WTC11 (cell line): ENCODE data around the gene PRKCQ.

Experiments used
- CREB1 ChIP-seq: sonication (generic); formaldehyde crosslinking; IDR thresholded peaks from 2 replicates; pipeline ENCODE4 v1.8.0; 2023; ENCODE audit warnings: mild to moderate bottlenecking, missing genetic modification reagents
- CREM ChIP-seq: sonication (generic); formaldehyde crosslinking; IDR thresholded peaks from 2 replicates; pipeline ENCODE4 v1.8.1; 2022; ENCODE audit warnings: mild to moderate bottlenecking, missing genetic modification reagents, moderate library complexity
- CTCF ChIP-seq: fragments of 200-600 bp; IDR thresholded peaks from 2 replicates; pipeline ENCODE4 v1.8.0; 2022; ENCODE audit warnings: antibody characterized with exemption
- MLX ChIP-seq: sonication (generic); formaldehyde crosslinking; IDR thresholded peaks from 2 replicates; pipeline ENCODE4 v1.8.1; 2023; ENCODE audit warnings: mild to moderate bottlenecking, missing genetic modification reagents, moderate library complexity
- NR2C2 ChIP-seq: sonication (generic); formaldehyde crosslinking; IDR thresholded peaks from 2 replicates; pipeline ENCODE4 v1.8.0; 2022; ENCODE audit warnings: mild to moderate bottlenecking, missing genetic modification reagents
- PREB ChIP-seq: sonication (generic); formaldehyde crosslinking; IDR thresholded peaks from 2 replicates; pipeline ENCODE4 v1.8.1; 2022; ENCODE audit warnings: mild to moderate bottlenecking, missing genetic modification reagents, moderate library complexity, borderline replicate concordance
- SP1 ChIP-seq: sonication (generic); formaldehyde crosslinking; conservative IDR thresholded peaks from 2 replicates; pipeline ENCODE4 v1.8.1; 2022; ENCODE audit warnings: missing genetic modification reagents
- USF2 ChIP-seq: sonication (generic); formaldehyde crosslinking; IDR thresholded peaks from 2 replicates; pipeline ENCODE4 v1.8.1; 2023; ENCODE audit warnings: mild to moderate bottlenecking, missing genetic modification reagents, moderate library complexity
- ZNF532 ChIP-seq: fragments of 250-450 bp; sonication (Bioruptor Pico); IDR thresholded peaks from 2 replicates; pipeline ENCODE4 v1.9.0; 2021; ENCODE audit warnings: mild to moderate bottlenecking, borderline replicate concordance
- TF ChIP-seq, protein P1 (sequence below): sonication (generic); formaldehyde crosslinking; IDR thresholded peaks from 2 replicates; pipeline ENCODE4 v1.8.1; 2023; ENCODE audit warnings: mild to moderate bottlenecking, moderate library complexity, missing genetic modification reagents
- TF ChIP-seq, protein P2 (sequence below): sonication (generic); formaldehyde crosslinking; conservative IDR thresholded peaks from 2 replicates; pipeline ENCODE4 v1.8.1; 2023; ENCODE audit warnings: mild to moderate bottlenecking, low read depth, missing genetic modification reagents, moderate library complexity
- TF ChIP-seq, protein P3 (sequence below): sonication (generic); formaldehyde crosslinking; IDR thresholded peaks from 2 replicates; pipeline ENCODE4 v1.8.1; 2022; ENCODE audit warnings: low read depth, missing genetic modification reagents, borderline replicate concordance

- TF ChIP-seq CTCF (no peak), USF2 (CRISPR knock-in tag) (no peak), ZNF532 (CRISPR knock-in tag) (no peak), CREM (CRISPR knock-in tag) (no peak), MLX (no peak), NR2C2 (CRISPR knock-in tag) (no peak), SP1 (no peak), PREB (CRISPR knock-in tag) (no peak), CREB1 (no peak)
- TF ChIP-seq, protein P1, sequence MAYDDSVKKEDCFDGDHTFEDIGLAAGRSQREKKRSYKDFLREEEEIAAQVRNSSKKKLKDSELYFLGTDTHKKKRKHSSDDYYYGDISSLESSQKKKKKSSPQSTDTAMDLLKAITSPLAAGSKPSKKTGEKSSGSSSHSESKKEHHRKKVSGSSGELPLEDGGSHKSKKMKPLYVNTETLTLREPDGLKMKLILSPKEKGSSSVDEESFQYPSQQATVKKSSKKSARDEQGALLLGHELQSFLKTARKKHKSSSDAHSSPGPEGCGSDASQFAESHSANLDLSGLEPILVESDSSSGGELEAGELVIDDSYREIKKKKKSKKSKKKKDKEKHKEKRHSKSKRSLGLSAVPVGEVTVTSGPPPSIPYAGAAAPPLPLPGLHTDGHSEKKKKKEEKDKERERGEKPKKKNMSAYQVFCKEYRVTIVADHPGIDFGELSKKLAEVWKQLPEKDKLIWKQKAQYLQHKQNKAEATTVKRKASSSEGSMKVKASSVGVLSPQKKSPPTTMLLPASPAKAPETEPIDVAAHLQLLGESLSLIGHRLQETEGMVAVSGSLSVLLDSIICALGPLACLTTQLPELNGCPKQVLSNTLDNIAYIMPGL (CRISPR knock-in tag), result no peak
- TF ChIP-seq, protein P2, sequence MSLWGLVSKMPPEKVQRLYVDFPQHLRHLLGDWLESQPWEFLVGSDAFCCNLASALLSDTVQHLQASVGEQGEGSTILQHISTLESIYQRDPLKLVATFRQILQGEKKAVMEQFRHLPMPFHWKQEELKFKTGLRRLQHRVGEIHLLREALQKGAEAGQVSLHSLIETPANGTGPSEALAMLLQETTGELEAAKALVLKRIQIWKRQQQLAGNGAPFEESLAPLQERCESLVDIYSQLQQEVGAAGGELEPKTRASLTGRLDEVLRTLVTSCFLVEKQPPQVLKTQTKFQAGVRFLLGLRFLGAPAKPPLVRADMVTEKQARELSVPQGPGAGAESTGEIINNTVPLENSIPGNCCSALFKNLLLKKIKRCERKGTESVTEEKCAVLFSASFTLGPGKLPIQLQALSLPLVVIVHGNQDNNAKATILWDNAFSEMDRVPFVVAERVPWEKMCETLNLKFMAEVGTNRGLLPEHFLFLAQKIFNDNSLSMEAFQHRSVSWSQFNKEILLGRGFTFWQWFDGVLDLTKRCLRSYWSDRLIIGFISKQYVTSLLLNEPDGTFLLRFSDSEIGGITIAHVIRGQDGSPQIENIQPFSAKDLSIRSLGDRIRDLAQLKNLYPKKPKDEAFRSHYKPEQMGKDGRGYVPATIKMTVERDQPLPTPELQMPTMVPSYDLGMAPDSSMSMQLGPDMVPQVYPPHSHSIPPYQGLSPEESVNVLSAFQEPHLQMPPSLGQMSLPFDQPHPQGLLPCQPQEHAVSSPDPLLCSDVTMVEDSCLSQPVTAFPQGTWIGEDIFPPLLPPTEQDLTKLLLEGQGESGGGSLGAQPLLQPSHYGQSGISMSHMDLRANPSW (CRISPR knock-in tag), result no peak
- TF ChIP-seq, protein P3, sequence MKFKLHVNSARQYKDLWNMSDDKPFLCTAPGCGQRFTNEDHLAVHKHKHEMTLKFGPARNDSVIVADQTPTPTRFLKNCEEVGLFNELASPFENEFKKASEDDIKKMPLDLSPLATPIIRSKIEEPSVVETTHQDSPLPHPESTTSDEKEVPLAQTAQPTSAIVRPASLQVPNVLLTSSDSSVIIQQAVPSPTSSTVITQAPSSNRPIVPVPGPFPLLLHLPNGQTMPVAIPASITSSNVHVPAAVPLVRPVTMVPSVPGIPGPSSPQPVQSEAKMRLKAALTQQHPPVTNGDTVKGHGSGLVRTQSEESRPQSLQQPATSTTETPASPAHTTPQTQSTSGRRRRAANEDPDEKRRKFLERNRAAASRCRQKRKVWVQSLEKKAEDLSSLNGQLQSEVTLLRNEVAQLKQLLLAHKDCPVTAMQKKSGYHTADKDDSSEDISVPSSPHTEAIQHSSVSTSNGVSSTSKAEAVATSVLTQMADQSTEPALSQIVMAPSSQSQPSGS (CRISPR knock-in tag), result no peak
Measured at GRCh38 chr10:6536102-6536501, 44.0 kb downstream of the PRKCQ start.
